SK-N-SH (cell line): ENCODE results near the gene STAT6.

Experiments
- EP300 ChIP-seq, 2 experiments: IDR thresholded peaks; 2 replicates each; pipeline versions ENCODE4 v1.4.0 to v1.6.1; 2012; ENCODE audit warnings: borderline replicate concordance in 1 of 2, low read depth in 1 of 2, low read length in 1 of 2
- FOXJ3 ChIP-seq: sonication (generic); formaldehyde crosslinking; IDR thresholded peaks from 2 replicates; pipeline ENCODE4 v1.5.1; 2020; ENCODE audit warnings: mild to moderate bottlenecking, missing genetic modification reagents
- POLR2AphosphoS5 ChIP-seq: IDR thresholded peaks from 2 replicates; pipeline ENCODE4 v1.6.1; 2012; ENCODE audit warnings: low read depth, low read length
- ZBTB33 ChIP-seq: IDR thresholded peaks from 2 replicates; pipeline ENCODE4 v1.4.0; 2012; ENCODE audit warnings: low read depth, borderline replicate concordance
- TF ChIP-seq, protein P1 (sequence below): fragments of 200-600 bp; sonication (generic); IDR thresholded peaks from 2 replicates; pipeline ENCODE4 v1.6.1; 2017; ENCODE audit warnings: antibody characterized with exemption, mild to moderate bottlenecking, moderate library complexity

- no peak for TF ChIP-seq FOXJ3 (CRISPR knock-in tag)
- TF ChIP-seq, protein P1, sequence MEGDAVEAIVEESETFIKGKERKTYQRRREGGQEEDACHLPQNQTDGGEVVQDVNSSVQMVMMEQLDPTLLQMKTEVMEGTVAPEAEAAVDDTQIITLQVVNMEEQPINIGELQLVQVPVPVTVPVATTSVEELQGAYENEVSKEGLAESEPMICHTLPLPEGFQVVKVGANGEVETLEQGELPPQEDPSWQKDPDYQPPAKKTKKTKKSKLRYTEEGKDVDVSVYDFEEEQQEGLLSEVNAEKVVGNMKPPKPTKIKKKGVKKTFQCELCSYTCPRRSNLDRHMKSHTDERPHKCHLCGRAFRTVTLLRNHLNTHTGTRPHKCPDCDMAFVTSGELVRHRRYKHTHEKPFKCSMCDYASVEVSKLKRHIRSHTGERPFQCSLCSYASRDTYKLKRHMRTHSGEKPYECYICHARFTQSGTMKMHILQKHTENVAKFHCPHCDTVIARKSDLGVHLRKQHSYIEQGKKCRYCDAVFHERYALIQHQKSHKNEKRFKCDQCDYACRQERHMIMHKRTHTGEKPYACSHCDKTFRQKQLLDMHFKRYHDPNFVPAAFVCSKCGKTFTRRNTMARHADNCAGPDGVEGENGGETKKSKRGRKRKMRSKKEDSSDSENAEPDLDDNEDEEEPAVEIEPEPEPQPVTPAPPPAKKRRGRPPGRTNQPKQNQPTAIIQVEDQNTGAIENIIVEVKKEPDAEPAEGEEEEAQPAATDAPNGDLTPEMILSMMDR: no peak
- TF ChIP-seq ZBTB33: no peak
- no peak for TF ChIP-seq POLR2AphosphoS5
- TF ChIP-seq EP300 (IDR thresholded peaks at IDR 0.05; ENCODE audit: borderline replicate concordance in 1 of 2, low read depth in 1 of 2, low read length in 1 of 2): no peak; a peak in 1 of 4 replicates
Observed at GRCh38 chr12:57135527-57136326, 24.6 kb upstream of the STAT6 start.
